Uterus (tissue), 2 donors: ENCODE results near the gene DPH7.

Experiments used
- POLR2A ChIP-seq, 2 donors: fragments of 450-650 bp; IDR thresholded peaks; one replicate each; pipeline ENCODE4 v1.6.1; 2016; ENCODE audit warnings: antibody characterized with exemption in 2 of 2, mild to moderate bottlenecking in 1 of 2, moderate library complexity in 1 of 2
- TF ChIP-seq, protein P1 (sequence below), 4 experiments: fragments of 200-600 bp in 2 of 4; fragments of 450-650 bp in 2 of 4; sonication (generic) in 2 of 4; IDR thresholded peaks; one replicate each; pipeline ENCODE4 v1.5.1; 2016 to 2019; ENCODE audit warnings: antibody characterized with exemption in 4 of 4, mild to moderate bottlenecking in 2 of 4, moderate library complexity in 1 of 4

DNA sequence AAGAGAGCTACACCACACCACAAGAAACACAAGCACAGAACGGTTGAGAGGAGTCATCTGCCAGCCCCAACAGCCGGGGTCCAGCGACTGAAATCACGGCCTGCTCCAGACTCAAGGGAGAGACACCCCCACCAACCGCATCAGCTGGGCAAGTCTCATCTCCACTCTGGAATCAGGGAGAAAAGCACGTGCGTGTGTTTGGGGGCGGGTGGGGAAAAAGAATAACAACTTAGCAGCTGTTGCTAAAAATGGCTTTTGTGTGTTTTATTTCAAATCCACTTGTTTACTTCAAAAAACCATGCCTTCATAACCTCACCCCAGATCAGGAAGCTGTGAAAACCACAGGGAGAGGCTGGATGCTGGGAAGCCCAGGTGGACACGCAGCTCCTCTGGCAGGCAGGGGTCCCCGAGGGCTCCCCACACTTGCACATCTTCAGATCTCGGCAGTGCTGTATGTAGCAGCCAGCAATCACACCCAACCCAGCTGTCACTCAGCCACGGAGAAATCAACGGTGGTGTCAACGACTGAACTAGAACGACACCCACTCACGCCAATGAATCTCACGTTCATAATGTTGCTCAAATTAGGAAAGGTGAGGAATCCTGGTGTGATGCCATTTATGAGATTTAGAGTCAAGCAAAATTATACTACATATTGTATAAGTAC, 47.5 kb downstream of the DPH7 start:
- TF ChIP-seq, protein P1, sequence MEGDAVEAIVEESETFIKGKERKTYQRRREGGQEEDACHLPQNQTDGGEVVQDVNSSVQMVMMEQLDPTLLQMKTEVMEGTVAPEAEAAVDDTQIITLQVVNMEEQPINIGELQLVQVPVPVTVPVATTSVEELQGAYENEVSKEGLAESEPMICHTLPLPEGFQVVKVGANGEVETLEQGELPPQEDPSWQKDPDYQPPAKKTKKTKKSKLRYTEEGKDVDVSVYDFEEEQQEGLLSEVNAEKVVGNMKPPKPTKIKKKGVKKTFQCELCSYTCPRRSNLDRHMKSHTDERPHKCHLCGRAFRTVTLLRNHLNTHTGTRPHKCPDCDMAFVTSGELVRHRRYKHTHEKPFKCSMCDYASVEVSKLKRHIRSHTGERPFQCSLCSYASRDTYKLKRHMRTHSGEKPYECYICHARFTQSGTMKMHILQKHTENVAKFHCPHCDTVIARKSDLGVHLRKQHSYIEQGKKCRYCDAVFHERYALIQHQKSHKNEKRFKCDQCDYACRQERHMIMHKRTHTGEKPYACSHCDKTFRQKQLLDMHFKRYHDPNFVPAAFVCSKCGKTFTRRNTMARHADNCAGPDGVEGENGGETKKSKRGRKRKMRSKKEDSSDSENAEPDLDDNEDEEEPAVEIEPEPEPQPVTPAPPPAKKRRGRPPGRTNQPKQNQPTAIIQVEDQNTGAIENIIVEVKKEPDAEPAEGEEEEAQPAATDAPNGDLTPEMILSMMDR (IDR thresholded peaks at IDR 0.05), result no peak
- no peak for TF ChIP-seq POLR2A (IDR thresholded peaks at IDR 0.05)
